Neural cell (in vitro differentiated cells): ENCODE measurements around the gene ETV6.

Source experiments
- EP300 ChIP-seq: fragments of 450-650 bp; conservative IDR thresholded peaks from 2 replicates; pipeline ENCODE4 v1.6.1; 2014; ENCODE audit warnings: antibody characterized with exemption, mild to moderate bottlenecking, moderate library complexity; ENCODE audit not compliant: poor library complexity, severe bottlenecking
- EZH2 ChIP-seq: fragments of 200-600, 300-800 bp; shearing (Covaris generic), sonication (generic); IDR thresholded peaks from 2 replicates; pipeline ENCODE4 v1.6.1; 2014; ENCODE audit warnings: antibody characterized with exemption, low read length, borderline replicate concordance, mild to moderate bottlenecking; ENCODE audit not compliant: insufficient read depth, poor library complexity, severe bottlenecking
- POLR2AphosphoS5 ChIP-seq: IDR thresholded peaks from 2 replicates; pipeline ENCODE4 v1.6.1; 2012
- RAD21 ChIP-seq: fragments of 450-650 bp; conservative IDR thresholded peaks from 2 replicates; pipeline ENCODE4 v1.6.1; 2014; ENCODE audit warnings: antibody characterized with exemption, mild to moderate bottlenecking, moderate library complexity
- TAF1 ChIP-seq: IDR thresholded peaks from 2 replicates; pipeline ENCODE4 v1.6.1; 2012; ENCODE audit warnings: low read depth
- TF ChIP-seq, protein P1 (sequence below): fragments of 450-650 bp; IDR thresholded peaks from 2 replicates; pipeline ENCODE4 v1.5.1; 2014; ENCODE audit warnings: antibody characterized with exemption, mild to moderate bottlenecking, moderate library complexity; ENCODE audit not compliant: poor library complexity, severe bottlenecking

DNA sequence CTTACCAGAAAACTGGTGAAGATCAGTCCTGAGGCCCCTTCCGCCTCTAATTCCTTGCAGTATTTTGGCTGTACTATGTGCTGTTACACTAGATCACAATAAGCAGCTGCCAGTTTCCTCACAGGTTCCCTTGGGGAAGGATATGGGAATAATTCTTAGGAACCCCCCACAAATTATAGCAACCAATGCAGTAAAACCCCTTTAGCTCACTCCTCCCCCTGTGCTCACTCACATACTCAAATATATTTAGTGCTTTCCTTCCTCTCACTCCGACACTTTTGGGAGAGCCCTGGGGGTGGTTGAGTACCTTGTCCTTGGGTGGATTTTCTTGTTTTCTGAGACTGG lies 162.7 kb downstream of the ETV6 start:
- TF ChIP-seq, protein P1, sequence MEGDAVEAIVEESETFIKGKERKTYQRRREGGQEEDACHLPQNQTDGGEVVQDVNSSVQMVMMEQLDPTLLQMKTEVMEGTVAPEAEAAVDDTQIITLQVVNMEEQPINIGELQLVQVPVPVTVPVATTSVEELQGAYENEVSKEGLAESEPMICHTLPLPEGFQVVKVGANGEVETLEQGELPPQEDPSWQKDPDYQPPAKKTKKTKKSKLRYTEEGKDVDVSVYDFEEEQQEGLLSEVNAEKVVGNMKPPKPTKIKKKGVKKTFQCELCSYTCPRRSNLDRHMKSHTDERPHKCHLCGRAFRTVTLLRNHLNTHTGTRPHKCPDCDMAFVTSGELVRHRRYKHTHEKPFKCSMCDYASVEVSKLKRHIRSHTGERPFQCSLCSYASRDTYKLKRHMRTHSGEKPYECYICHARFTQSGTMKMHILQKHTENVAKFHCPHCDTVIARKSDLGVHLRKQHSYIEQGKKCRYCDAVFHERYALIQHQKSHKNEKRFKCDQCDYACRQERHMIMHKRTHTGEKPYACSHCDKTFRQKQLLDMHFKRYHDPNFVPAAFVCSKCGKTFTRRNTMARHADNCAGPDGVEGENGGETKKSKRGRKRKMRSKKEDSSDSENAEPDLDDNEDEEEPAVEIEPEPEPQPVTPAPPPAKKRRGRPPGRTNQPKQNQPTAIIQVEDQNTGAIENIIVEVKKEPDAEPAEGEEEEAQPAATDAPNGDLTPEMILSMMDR: no peak
- TF ChIP-seq EZH2 (no peak), TAF1 (no peak), RAD21 (no peak), EP300 (no peak), POLR2AphosphoS5 (no peak)
